Stimulated activated naive CD8-positive, alpha-beta T cell treated with anti-CD3 and anti-CD28 coated beads, Interleukin-15, Interleukin-2, amounts not matched to agents 100 U/mL and 50 U/mL, for 24 hours (primary cell): ENCODE data around the gene NIPSNAP3A.

Experiments
- ATAC-seq: fragments of 150-1000 bp; cut with Tn5 transposase; one replicate; pipeline ENCODE4 v1.10.0; 2021
- DNase-seq: peaks from one replicate; pipeline ENCODE4 v3.0.0; 2021

Gene NIPSNAP3A

GRCh38 chr9:104774831-104775573 is 27.5 kb downstream of the NIPSNAP3A start:
- DNase-seq (no peak), ATAC-seq (peak; percentile 52)

GRCh38 chr9:104775574-104775936 is 28.1 kb downstream of the NIPSNAP3A start:
- ATAC-seq (no peak), DNase-seq (no peak)

- DNase-seq (no peak), ATAC-seq (no peak)
These were observed 28.5 kb downstream of the NIPSNAP3A start for GRCh38 chr9:104775976-104776375.

GRCh38 chr9:104776797-104777196 is 29.3 kb downstream of the NIPSNAP3A start:
- no peak for ATAC-seq
- DNase-seq: no peak

- DNase-seq: no peak
- ATAC-seq: no peak
These were observed 31.3 kb downstream of the NIPSNAP3A start for GRCh38 chr9:104778802-104779201.

DNA sequence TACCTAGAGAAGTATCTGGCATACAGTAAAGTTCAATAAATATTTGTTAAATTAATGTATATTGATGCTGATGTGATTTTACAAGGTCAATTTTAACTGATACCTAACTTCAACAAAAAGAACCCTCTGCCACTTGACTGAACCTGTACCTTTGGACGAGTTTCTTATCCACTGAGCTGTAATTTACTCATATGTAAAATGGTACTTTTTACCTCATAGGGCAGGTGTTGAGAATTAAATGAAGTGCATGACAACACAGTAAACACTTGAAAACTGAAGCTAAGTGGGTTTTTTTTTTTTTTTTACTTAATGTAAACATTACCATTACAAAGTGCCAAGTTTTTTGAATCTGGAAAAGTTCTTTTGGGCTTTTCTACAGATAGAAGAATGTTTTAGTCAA is 31.9 kb downstream of the NIPSNAP3A start:
- DNase-seq (no peak), ATAC-seq (no peak)

DNA sequence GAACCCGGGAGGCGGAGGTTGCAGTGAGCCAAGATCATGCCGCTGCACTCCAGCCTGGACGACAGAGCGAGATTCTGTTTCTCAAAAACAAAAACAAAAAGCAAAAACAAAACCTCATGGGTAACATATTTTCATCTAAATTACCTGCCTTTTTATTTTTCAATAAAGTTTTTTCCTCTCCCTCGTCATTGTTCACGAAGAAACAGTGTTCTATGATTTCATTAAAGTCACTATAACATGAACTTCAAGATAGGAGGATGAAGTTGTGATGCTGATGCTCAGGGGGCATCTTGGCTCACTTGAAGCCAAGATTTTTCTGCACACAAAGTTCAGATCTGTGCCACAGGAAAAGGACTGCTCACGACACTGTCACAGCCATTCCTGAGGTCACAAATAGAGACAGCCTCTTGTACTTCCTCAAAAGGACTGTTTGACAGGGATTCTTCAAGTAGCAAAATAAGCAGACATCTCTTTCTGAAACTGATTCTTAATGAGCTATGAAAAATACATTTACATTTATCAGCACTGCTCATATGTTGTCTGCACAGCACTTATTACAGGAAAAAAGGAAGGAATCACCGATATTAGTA is 32.6 kb downstream of the NIPSNAP3A start:
- DNase-seq: no peak
- no peak for ATAC-seq

DNA sequence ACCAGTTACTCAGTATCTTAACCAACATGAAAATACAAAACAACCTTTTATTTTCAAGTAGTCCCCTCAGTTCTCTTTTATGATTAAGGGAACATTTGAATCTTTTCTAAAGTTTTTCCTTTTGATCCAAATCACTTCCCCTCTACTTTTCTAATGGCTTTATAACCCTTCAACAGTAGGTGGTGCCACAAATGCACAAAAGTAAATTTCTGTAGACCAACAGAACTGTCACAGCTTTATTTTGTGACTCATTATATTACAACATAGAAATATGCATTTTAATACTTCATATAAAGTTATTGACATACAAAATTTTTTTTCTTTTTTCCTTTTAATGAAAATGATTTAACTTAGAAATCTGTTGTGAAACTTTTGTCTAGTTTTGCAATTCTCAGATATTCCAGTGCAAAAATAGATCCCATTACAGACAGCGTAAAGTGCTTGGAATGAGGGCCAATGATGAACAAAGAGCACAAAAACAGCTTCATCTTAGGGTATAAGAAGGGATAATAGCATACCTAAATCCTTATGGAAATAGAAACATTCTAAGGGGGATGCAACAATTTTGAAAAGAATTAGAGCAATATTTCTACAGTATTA is 33.4 kb downstream of the NIPSNAP3A start:
- ATAC-seq: no peak
- DNase-seq: no peak

- no peak for ATAC-seq
- DNase-seq: no peak
These were observed 36.1 kb downstream of the NIPSNAP3A start for GRCh38 chr9:104783588-104783987.

DNA sequence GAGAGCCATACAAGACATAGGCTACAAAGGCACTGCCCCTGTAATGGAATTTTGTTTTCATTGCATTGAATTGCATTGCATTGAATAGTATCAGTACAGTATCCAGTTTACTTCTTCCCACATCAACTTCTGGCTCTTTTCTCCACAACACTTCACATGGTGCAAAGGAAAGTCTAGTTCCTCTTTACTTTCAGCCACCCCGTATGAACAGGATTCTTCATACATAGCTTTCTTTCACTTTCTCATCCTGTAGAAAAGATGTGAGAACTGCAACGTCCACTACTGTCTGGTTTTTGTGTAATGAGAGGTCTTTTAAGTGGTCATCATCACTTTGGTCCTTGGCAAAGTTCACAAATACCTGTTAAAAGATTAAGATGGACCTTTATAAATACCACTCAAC is 36.6 kb downstream of the NIPSNAP3A start:
- ATAC-seq (no peak), DNase-seq (no peak)

DNA sequence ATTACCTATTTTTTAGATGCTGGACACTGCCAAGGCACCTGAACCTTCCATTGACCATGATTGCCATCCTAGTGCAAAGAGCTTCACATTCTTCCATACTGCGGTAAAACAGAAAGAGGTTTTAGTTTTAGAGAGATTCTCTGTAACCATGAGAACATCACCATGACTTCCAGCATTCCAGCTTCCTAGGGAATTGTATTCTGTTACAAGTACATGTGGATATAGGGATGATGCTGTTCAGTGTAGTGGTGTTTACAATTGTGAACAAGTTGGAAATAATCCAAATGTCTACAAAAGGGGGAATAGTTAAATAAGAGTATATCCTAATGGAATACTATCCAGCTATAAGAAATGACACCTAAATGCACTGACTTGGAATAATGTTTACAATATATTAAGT is 38.8 kb downstream of the NIPSNAP3A start:
- no peak for DNase-seq
- no peak for ATAC-seq

GRCh38 chr9:104787306-104788015 is 40.0 kb downstream of the NIPSNAP3A start:
- ATAC-seq: no peak
- DNase-seq: no peak

DNA sequence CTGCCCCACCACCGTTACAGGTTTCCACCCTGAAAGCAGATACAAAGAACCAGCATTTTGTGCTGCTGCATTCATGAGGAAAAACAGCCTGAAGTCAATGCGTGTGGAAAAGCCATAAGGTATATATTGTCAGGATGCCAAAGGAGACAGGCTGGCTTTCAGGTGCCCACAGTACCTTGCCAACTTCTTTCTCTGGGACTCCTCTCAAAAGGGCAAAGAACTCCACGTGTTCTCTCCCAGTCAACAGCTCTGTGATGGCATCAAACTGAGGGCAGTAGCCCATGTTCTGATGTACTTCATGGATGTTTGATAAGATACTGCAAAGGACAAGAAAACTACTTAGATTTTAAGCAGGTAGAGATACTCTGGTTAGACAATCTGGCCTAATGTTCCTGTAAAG is 40.8 kb downstream of the NIPSNAP3A start:
- DNase-seq (no peak), ATAC-seq (no peak)

- peak; percentile 19 for DNase-seq
- ATAC-seq: peak; percentile 78
These were observed 46.6 kb downstream of the NIPSNAP3A start for GRCh38 chr9:104794070-104794469.

GRCh38 chr9:104795082-104795481 is 47.6 kb downstream of the NIPSNAP3A start:
- ATAC-seq (no peak), DNase-seq (no peak)

DNA sequence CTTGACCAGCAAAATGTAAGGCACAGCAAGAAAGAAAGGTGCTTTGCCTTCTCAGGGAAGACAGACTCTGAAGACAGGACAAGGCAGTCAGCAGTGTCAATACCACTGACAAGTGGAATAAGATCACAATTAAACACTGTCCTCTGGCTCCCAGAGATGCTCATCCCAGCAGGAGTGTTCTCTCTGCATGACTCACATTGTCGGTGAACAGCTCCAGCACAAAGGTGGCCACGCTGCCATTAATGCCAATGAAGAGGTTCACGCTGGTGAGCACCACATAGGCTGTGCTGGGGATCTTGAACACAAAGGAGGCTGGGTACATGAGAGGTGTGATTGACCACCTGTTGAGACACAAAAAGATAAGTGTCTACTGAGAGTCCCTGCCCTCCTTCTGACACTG is 48.4 kb downstream of the NIPSNAP3A start:
- ATAC-seq (no peak), DNase-seq (no peak)

GRCh38 chr9:104798209-104798995 is 50.9 kb downstream of the NIPSNAP3A start:
- no peak for ATAC-seq
- DNase-seq: no peak

- ATAC-seq: no peak
- DNase-seq: no peak
These were observed 52.7 kb downstream of the NIPSNAP3A start for GRCh38 chr9:104800068-104800785.

DNA sequence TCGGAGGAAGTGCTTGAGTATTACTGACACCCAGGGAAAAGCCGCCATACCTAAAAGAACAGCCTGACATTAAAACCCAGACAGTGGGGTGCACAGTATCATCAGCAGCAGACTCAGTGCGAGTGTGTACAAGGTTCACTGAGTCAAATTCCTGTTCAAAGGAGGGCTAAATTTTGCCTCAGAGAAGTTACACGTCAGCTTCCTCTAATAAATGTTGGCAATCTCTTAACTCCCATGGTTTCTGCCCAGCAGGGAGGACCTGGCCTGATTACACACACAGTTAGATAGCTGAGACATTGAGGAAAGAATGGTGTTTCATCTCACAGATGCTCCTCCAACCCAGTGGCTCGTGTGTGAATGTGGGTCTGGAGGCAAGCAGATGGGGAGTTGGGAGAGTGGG is 54.6 kb downstream of the NIPSNAP3A start:
- ATAC-seq (no peak), DNase-seq (no peak)

- DNase-seq (no peak), ATAC-seq (no peak)
These were observed 55.4 kb downstream of the NIPSNAP3A start for GRCh38 chr9:104802906-104803305.

GRCh38 chr9:104805441-104805840 is 58.0 kb downstream of the NIPSNAP3A start:
- ATAC-seq: no peak

More at GRCh38 chr9:104805441-104805840, 58.0 kb downstream of the NIPSNAP3A start:
- DNase-seq: no peak
